ENCODE results near the gene EGFLAM.

Gene EGFLAM

DNA sequence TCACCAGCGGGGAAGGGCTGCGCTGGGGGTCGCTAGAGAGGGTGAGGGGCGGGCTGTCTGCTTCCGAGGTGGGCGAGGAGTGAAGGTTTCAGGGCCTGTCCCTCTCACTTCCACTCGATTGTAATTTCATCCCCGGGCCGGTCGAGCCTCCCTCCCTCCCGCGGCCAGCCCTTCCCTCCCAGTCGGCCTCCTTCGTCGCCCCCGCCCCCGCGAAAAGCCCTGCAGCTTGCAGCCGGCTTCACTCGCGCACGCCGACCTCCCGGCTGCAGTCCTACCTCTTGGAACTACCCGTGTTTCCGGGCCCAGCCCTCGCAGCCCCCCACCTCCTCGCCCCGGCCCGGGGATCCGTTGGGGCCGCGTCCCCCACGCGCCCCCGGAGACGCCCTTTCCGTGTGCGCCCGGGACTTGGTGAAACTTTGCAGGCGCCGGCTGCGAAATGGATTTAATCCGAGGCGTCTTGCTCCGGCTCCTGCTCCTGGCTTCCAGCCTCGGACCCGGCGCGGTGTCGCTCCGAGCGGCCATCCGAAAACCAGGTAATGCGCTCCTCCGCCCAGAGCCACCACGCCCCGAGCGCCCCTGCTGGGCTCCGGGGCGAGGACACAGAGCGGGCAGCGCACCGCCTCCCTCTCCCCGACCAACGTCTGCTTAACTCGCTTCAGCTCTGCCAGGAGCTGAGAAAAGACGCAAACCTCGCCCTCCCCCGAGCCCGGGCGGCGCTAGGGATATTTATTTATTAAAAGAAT is at the start of gene EGFLAM:
TSS of gene EGFLAM (plus strand) at position 241 of the 743 bp plus-strand sequence. CDS start at position 437, 196 bp downstream.
- no peak for DNase-seq (ENCODE audit: low read depth in 2 of 2)

DNA sequence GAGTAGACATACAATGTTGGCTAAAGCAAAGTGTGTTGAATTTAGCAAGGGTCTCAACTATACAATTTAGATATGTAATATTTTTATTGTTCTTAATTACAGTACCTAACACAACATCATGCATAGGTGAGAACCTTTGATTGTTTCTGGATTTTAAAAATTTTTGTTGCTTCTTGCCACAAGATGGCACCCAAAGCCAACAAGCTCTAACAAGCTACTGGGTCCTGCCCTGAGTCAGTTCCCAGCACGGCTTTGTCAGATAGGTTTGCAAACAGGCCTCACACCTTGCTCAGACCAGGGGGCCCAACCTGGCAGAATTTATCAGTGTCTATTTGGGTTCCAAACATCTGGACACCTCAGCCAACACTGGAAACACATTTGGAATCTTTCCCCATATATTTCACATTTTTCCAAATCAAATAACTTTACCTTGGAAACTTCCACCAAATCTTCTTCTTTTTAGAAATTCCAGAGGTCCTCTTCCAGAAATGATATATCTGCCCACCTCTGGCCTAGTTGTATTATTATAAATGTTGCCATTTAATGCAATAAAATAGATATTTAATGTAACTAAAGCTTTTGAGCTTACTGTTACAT is 49.5 kb upstream of the EGFLAM start:
- DNase-seq (ENCODE audit: low read depth in 2 of 2): no peak

DNA sequence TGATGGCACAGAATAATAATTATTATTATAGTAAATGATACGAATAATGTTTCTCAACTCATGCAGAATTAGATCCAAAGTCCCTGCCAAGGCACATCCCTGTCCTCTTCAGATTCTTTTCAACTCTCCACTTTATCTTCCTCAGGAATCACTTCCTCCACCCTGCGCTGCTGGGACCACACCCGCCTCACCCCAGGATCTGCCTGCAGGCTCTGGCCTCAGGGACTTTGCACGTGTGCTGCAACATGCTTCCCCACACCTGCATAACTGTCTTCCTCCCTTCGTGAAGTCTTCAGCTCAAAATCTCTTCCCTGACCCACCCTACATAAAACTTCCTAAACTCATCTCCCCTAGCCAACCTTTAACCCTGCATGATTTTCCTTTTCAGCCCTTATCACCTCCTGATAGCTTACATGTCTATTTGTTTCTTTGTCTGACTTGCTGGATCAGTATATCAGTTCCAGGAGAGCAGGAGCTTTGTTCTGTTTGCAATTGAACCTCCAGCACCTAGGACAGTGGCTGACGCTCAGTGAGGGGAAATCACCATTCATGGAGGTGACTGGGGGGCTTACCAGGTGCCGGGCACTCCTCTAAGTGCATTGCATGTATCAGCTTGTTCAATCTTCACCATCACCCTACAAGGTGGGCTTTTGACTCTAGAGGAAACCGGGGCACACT is 47.5 kb upstream of the EGFLAM start:
- DNase-seq (ENCODE audit: low read depth in 2 of 2): no peak

DNA sequence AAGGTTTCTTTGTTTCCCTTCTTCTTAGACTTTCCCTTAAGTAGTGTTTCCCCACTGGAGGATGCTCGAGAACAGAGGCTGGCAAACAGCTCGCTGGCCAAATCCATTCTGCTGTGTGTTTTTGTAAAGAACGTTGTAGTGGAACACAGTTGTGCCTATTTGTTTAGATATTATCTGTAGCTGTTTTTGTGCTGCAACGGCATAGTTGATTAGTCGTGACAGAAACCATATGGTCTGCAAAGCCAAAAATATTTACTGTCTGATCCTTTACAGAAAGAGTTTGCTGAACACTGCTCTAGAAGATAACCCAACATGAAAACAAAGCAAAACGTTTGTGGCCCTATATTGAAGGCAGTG is 47.0 kb upstream of the EGFLAM start:
- no peak for DNase-seq (ENCODE audit: low read depth in 2 of 2)

DNA sequence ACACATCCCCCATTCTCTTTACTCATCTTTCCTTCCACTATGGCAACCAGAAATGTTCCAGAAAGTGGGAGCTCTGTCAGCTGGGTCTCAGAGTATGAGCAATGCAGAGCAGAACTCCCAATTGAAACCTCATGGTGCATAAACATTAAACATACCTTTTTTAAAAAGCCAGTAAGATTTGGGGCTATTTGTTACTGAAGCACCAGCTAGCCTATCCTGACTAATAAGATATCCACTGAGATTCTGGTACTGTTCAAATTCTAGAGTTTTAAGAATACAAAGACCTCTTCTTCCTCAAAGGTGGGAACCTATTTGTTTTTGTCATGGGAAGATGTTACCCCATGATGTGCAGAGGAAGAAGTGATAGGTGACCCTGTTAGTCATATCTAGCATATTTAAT is 46.1 kb upstream of the EGFLAM start:
- no peak for DNase-seq (ENCODE audit: low read depth in 2 of 2)

DNA sequence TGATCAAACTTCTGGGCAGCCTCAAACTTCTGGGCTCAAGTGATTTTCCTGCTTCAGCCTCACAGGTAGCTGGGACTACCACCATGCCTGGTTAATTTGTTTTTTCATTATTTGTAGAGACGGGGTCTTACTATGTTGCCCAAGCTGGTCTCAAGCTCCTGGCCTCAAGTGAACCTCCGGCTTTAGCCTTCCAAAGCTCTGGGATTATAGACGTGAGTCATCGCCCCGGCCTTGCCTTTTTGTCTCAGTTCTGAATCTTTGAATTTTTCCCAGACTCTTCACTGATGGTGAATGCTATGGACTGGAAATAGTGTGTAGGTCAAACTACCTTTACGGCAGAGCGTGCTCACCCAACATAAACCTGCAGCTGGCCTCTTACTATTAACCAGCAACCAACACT is 32.3 kb upstream of the EGFLAM start:
- no peak for DNase-seq (ENCODE audit: low read depth in 2 of 2)

DNA sequence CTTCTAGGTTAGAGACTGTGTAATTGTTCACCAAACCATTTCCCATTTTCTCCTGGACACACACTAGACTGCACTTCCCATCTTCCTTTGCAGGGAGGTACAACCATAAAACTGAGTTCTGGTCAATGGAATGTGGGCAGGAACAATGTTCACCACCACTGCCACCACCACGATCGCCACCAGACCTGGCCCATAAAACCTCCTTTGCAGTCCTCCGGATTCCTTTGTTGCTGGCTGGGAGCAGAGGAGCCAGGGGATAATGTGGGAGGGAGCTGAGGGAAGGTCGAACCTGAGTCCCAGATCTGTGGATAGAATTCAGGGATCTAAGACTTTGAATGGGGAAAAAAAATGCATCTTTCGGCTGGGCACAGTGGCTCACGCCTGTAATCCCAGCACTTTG is 29.4 kb upstream of the EGFLAM start:
- no peak for DNase-seq (ENCODE audit: low read depth in 2 of 2)

DNA sequence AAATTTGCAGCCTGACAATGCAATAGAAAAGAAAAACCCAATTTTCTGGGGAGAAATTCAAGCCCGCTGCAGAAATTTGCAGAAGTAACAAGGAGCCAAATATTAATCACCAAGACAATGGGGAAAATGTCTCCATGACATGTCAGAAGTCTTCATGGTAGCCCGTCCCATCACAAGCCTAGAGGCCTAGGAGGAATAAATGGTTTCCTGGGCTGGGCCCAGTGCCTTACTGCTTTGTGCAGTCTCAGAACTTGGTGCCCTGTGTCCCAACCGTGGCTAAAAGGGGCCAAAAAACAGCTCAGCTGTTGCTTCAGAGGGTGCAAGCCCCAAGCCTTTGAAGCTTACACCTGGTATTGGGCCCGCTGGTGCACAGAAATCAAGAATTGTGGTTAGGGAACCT is 23.6 kb upstream of the EGFLAM start:
- no peak for DNase-seq (ENCODE audit: low read depth in 2 of 2)

DNA sequence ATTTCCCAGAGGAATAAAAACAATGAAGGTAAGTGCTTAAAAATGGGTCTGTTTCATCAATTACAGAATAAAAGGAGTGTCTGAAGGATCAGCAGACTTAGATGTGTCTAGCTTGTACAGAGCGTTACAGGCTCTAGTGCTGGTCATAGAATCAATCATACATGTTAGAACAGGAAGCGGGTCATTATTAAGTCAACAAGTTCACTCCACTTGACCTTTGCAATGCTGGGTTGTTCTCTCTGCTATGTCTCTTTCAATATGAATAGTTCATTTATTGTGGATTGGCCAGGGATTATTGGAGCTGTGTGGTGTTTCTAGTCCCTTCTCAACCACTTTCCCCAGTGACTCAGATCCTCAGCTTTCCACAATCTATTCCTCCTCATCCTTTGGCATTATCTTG is 20.7 kb upstream of the EGFLAM start:
- no peak for DNase-seq (ENCODE audit: low read depth in 2 of 2)

DNA sequence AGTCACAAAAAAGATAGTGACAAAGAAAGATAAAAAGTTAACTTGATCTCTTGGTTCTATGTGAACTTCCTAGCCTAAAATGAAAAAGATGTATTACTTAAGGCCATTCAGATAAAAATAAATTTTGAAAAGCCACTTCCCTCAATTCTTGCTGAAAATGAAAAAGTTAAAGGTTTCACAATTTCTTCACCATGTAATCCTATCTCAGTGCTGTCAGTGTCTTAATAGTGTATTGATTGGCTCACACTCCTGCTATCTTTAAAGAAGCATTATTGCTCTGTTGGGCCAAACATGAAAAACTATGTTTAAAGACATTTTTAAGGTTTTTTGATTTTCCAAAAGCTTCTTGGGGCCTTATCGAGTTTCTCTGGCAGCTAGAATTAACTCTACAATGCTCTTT is 18.1 kb upstream of the EGFLAM start:
- no peak for DNase-seq (ENCODE audit: low read depth in 2 of 2)

DNA sequence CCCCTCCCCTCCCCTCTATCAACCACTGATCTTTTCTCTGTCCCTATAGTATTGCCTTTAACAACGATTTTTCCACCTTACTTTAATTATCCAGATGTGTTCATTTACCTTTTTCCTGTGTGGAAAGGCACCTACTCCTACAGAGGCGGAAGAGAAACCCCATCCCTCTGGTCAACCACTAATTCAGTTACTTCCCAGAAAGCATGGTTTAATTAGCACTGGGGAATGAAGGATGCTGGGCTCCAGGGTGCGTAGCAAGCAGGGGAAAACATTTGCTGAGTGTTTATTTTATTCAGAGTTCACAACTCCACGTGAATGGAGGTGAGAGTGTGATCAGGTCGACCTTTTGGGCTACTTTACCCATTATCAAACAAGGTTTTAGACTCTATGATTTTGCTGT is 16.7 kb upstream of the EGFLAM start:
- DNase-seq (ENCODE audit: low read depth in 2 of 2): no peak

DNA sequence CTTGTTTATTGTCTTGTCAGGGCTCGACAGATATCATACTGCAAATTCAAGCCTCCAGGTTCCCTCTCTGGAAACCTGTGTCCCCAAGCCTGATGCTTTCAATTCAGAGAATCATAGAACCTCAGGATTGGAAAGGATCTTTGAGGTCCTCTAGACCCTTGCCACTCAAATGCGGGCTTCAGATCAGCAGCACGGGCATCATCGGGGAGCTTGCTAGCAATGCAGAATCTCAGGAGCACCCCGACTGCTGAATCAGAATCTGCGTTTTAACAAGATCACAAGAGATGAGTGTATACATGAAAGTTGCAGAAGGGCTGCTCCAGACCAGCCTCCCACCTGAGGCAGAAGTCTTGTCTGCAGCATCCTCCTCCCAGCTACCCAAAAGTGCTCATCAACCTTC is 13.1 kb upstream of the EGFLAM start:
- DNase-seq (ENCODE audit: low read depth in 2 of 2): no peak

DNA sequence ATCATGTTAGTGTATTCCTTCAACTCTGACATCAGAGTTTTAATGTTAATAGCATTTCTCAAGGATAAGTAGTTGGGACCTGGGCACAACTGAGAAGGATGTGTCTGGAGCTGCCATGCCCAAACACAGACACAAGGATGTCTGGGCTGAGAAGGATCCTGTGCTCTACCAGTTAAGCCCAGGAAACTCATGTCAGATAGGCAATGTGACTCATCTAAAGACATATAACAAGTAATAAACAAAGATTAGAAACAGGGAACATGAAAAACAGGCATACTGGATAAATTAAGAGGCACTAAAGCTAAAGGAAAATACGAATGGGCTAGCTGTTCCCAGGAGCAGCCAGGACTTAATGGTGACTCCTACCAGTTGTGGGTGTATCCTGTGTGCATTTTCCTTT is 9.1 kb upstream of the EGFLAM start:
- DNase-seq (ENCODE audit: low read depth in 2 of 2): no peak

DNA sequence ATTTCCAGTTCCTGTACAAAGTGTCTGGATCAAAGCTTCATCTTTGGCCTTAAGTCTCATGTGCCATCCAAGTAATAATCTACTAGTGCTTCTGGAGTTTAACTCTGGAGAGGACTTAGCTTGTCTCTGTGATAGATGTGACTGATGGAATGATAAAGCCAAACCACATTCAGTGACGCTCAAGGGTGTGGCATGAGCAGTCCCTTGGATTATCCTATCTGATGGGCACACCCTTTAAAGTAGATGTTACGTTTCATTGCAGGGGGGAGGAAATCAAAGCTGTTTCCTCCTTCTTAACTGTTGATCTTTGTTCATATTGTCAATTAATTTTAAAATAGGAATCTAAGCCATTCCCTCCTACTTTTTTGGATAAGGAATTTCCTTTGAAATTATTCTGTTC is 8.5 kb upstream of the EGFLAM start:
- DNase-seq (ENCODE audit: low read depth in 2 of 2): no peak

DNA sequence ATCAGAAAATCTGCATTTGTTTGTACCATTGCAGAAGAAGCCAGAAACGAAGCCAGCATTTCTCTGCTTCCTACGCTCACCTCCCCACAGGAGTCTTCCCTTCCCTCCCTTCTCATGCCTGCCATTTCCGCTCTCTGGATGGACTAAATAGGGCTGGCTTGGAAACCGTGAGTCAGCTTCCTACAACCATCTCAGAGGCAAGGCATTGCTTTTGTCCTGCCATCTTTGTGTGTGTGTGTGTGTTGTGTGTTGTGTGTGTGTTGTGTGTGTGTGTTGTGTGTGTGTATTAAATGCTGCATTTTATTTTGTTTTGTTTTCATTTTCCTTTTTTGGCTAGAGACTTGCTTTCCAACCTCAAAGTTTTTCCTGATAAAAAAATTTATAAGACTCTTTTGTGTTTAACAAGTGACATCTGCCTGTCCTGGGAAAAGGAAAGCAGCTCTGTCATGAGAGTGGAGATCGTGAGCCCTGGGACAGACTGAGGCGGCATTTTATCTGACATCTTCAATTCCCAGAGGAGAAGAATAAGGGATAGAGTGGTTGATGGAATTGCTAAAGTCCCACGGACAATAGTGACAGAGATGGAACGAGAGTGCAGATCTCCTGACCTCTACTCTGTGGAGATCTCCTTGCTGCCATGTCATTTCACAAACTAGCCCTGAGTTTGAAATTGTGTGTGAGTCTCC is 7.5 kb upstream of the EGFLAM start:
- no peak for DNase-seq (ENCODE audit: low read depth in 2 of 2)

DNA sequence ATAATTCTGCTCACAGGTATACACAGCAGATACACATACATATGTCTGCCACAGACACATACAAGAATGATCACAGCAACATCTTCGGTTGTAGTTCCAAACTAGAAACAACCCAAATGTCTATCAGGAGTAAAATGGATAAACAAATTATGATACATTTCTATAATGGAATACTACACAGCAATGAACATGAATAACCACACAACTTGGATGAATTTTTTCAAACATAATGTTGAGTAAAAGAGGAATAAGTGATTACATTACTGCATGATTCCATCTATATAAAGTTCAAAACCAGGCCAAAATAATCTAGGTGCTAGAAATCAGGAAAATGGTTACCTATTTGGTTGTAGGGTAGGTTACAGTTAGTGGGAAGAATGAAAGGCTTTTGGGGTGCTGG is 4.6 kb upstream of the EGFLAM start:
- DNase-seq (ENCODE audit: low read depth in 2 of 2): no peak

DNA sequence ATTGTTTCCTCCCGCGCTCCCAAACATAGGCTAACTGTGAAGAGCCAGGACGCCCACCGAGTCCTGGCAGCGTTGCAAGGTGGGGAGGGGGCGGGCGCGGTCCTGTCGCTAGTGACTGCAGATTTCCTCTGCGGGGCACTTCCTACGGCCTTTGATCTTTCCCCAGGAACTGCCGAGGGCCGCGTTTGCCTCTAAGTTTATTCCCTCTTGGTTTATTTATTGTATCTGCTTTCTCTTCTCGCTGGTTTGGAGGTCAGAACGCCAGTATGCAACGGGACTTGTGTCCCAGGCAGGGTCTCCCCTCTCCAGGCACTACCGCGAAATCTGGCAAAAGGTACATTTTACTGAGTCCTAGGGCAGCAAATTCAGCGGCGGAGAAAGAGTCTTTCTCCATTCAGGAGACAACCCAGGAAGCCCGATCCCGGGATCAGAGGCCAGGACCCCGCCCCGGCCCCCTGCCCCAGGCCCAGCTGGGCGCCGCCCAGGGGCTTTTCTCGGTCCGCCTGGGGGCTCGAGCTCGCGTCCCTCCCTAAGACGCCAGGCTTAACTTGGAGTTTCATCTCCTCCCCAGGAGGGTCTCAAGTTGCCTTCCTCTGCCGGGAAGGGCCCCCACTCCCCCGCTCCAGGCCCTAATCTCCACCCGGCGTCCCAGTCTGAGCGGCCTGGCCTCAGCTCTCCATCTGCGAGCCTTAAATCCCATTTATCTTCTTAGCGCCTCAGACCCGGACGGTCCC is 884 bp upstream of the EGFLAM start:
- no peak for DNase-seq (ENCODE audit: low read depth in 2 of 2)

DNA sequence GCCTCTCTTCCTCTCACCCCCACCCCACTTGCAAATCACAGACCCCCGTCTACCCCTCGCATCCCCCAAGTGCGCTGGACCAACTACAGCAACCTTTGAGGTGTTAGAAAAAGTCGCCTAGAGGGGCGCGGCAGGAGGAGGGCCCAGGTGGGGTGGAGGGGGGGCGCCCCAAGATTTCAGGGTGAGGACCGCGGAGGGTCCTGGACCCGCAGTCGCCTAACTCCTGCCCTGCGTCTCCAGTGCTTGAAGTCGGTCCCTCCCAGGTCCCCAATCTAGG is 379 bp upstream of the EGFLAM start:
- DNase-seq (ENCODE audit: low read depth in 2 of 2): no peak

DNA sequence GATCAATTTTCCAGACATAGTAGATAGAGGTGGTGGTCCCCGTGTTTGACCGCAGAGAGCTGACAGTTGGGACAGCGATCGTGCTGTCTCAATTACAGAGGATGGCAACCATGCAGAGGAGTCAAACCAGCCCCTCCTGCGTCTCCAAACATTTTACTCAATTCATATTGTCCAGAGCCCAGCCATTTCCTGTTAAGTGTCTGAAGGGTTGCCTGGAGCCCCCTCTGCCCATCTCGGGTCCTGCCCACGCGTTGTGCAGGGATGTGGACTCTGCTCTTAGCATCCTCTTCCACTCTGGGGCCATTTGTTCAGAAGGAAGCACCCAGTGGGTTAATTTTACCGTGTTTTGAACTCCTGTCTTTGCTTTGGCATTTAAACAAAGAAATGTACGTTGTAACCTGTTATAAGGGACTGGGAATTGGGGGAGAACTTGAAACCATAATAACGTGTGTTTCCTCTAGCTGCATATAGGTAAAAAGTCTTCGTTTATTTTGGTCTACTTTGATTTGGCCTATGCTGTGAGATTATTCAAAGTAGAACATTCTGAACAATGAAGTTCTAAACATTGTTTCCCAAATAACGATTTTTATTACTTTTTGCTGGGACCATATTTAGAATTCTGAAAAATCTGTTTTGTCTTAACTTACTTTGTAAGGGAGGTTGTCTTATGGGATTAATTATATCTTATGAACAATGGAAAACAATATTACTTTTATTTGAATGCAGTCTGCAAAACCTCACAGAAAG is 876 bp downstream of the EGFLAM start:
- no peak for DNase-seq (ENCODE audit: low read depth in 2 of 2)

DNA sequence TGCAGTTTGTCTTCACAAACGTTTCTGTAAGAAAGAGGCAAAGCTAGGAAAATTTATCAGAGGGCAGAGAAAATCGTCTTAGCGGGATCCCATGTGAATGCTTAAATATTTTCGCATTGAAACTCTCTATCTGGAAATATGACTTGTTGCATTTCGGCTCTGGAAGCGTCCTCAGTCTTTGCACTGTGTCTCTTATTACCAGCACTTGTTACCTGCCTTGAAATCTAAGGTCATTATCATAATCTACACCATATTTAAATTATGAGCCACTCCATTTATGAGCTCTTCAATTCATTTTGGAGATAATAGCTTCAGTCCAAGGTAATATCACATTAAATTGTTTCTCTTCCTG is 1.4 kb downstream of the EGFLAM start:
- no peak for DNase-seq (ENCODE audit: low read depth in 2 of 2)

DNA sequence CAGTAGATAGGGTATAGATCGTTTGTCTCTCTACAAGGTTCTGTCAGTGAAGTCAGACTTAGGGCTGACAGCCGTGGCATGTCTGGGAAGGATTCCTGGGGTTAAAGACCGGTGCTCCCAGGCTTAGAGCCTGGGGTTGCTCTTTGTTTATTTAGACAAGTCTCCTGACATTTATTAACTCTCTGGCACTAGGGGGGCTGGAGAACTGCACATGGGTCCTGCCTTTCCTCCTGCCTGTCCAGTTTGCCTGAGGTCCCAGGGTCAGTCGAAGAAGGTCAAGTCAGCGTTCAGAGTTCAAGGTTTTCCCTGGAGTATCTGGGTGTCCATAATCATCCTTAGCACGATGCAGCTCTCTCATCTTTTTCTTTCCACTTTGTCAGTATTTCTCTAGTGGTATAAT is 5.6 kb downstream of the EGFLAM start:
- DNase-seq (ENCODE audit: low read depth in 2 of 2): no peak
